ENCODE results near the gene MYO16.

Gene MYO16

GRCh38 chr13:109228211-109228610, 598.8 kb downstream of the MYO16 start:
- no peaks in the 10 kb centered on the region for H3K4me1 ChIP-seq (ENCODE audit: control insufficient read depth, insufficient read depth, low read length)
- H3K9me3 ChIP-seq (ENCODE audit: control insufficient read depth, insufficient read depth, low read depth, low read length): no peaks in the 10 kb centered on the region
- no peaks in the 10 kb centered on the region for H3K36me3 ChIP-seq (ENCODE audit: control insufficient read depth in 2 of 2, insufficient read depth in 1 of 2, low read length in 2 of 2)
- TF ChIP-seq SP2 (tag by site-specific recombination; IDR thresholded peaks at IDR 0.05) (no peak), AEBP2 (tag by site-specific recombination; IDR thresholded peaks at IDR 0.05; ENCODE audit: borderline replicate concordance) (no peak), ZNF404 (tag by site-specific recombination; IDR thresholded peaks at IDR 0.05) (no peak), KLF17 (tag by site-specific recombination; IDR thresholded peaks at IDR 0.05) (no peak), ZNF391 (tag by site-specific recombination; IDR thresholded peaks at IDR 0.05; ENCODE audit: borderline replicate concordance, low read depth) (no peak), ZNF639 (tag by site-specific recombination; IDR thresholded peaks at IDR 0.05) (no peak)
- H3K4me3 ChIP-seq (ENCODE audit: low read depth, low read length): no peak overlapping the region
- POLR2A ChIA-PET: no interaction called here
- CTCF ChIA-PET: no interaction called here
- H3K27ac ChIP-seq (ENCODE audit: extremely low read depth, low read depth, low read length): no peak overlapping the region

- H3K9me3 ChIP-seq (ENCODE audit: control insufficient read depth, insufficient read depth, low read depth, low read length): no peaks in the 10 kb centered on the region
- TF ChIP-seq ZNF600 (tag by site-specific recombination; IDR thresholded peaks at IDR 0.05) (no peak), ZNF202 (tag by site-specific recombination; IDR thresholded peaks at IDR 0.05; ENCODE audit: borderline replicate concordance) (no peak), OVOL3 (tag by site-specific recombination; IDR thresholded peaks at IDR 0.05) (no peak), ZNF529 (tag by site-specific recombination; IDR thresholded peaks at IDR 0.05; ENCODE audit: insufficient replicate concordance) (no peak), ZNF354C (tag by site-specific recombination; IDR thresholded peaks at IDR 0.05; ENCODE audit: borderline replicate concordance, low read depth) (no peak), SP3 (tag by site-specific recombination; IDR thresholded peaks at IDR 0.05) (no peak), PRDM1 (tag by site-specific recombination; IDR thresholded peaks at IDR 0.05) (no peak), HOXD13 (CRISPR knock-in tag; IDR thresholded peaks at IDR 0.05; ENCODE audit: borderline replicate concordance) (no peak), ZNF138 (tag by site-specific recombination; IDR thresholded peaks at IDR 0.05; ENCODE audit: borderline replicate concordance) (no peak), ZBTB7A (tag by site-specific recombination; IDR thresholded peaks at IDR 0.05; ENCODE audit: low read depth) (no peak), ZNF416 (tag by site-specific recombination; IDR thresholded peaks at IDR 0.05) (no peak)
- no peaks in the 10 kb centered on the region for H3K36me3 ChIP-seq (ENCODE audit: control insufficient read depth in 2 of 2, insufficient read depth in 1 of 2, low read length in 2 of 2)
- no peak overlapping the region for H3K4me3 ChIP-seq (ENCODE audit: low read depth, low read length)
- H3K27ac ChIP-seq (ENCODE audit: extremely low read depth, low read depth, low read length): no peak overlapping the region
- ChIA-PET CTCF (no interaction called here), POLR2A (no interaction called here)
- no peaks in the 10 kb centered on the region for H3K4me1 ChIP-seq (ENCODE audit: control insufficient read depth, insufficient read depth, low read length)
Observed at GRCh38 chr13:109231888-109232287, 602.5 kb downstream of the MYO16 start.

GRCh38 chr13:109233293-109233692, 603.9 kb downstream of the MYO16 start:
- H3K27ac ChIP-seq (ENCODE audit: extremely low read depth, low read depth, low read length): no peak overlapping the region
- no peak overlapping the region for H3K4me3 ChIP-seq (ENCODE audit: low read depth, low read length)
- ChIA-PET CTCF (no interaction called here), POLR2A (no interaction called here)
- H3K9me3 ChIP-seq (ENCODE audit: control insufficient read depth, insufficient read depth, low read depth, low read length): no peaks in the 10 kb centered on the region
- no peaks in the 10 kb centered on the region for H3K36me3 ChIP-seq (ENCODE audit: control insufficient read depth in 2 of 2, insufficient read depth in 1 of 2, low read length in 2 of 2)
- no peaks in the 10 kb centered on the region for H3K4me1 ChIP-seq (ENCODE audit: control insufficient read depth, insufficient read depth, low read length)
- TF ChIP-seq YY2 (tag by site-specific recombination; IDR thresholded peaks at IDR 0.05): no peak
- no peak for TF ChIP-seq ZNF473 (tag by site-specific recombination; IDR thresholded peaks at IDR 0.05)
- TF ChIP-seq SCRT1 (tag by site-specific recombination; IDR thresholded peaks at IDR 0.05; ENCODE audit: borderline replicate concordance): no peak
- TF ChIP-seq AEBP2 (tag by site-specific recombination; IDR thresholded peaks at IDR 0.05; ENCODE audit: borderline replicate concordance): no peak
- no peak for TF ChIP-seq ZFHX2 (tag by site-specific recombination; conservative IDR thresholded peaks at IDR 0.05)
- no peak for TF ChIP-seq ZNF10 (tag by site-specific recombination; IDR thresholded peaks at IDR 0.05)
- no peak for TF ChIP-seq ZNF701 (tag by site-specific recombination; IDR thresholded peaks at IDR 0.05)
- no peak for TF ChIP-seq HOXD13 (CRISPR knock-in tag; IDR thresholded peaks at IDR 0.05; ENCODE audit: borderline replicate concordance)
- TF ChIP-seq ZBTB48 (tag by site-specific recombination; IDR thresholded peaks at IDR 0.05): no peak
- no peak for TF ChIP-seq BCL6B (tag by site-specific recombination; IDR thresholded peaks at IDR 0.05)

Data from HEK293 (cell line).